KBM-7 (cell line): Measurements from ENCODE around the gene HAO2.
"Not testable (repeated sequence)": the region's sequence is repeated elsewhere in the genome, so short reads cannot be mapped to it uniquely, and the experiment has no call there.

ENCODE experiments used
- DNase-seq: peaks from one replicate; pipeline ENCODE4 v3.0.0-alpha.2; 2015
- in situ Hi-C: fragments of 300-500 bp; cut with MboI; formaldehyde crosslinking; loops from 2 replicates; pipeline ENCODE4 v1.14.3; 2020; ENCODE audit warnings: low sequenced_read_pairs, low pct_unique_long_range_greater_than_20kb, mixed read lengths

HAO2 gene

GRCh38 chr1:119368554-119368953, at the start of gene HAO2:
HAO2 (plus strand) TSS chr1:119368785; CDS start chr1:119381086, 12,301 bp downstream.
- DNase-seq, result no peak
- in situ Hi-C loops, result no loop called here

DNA sequence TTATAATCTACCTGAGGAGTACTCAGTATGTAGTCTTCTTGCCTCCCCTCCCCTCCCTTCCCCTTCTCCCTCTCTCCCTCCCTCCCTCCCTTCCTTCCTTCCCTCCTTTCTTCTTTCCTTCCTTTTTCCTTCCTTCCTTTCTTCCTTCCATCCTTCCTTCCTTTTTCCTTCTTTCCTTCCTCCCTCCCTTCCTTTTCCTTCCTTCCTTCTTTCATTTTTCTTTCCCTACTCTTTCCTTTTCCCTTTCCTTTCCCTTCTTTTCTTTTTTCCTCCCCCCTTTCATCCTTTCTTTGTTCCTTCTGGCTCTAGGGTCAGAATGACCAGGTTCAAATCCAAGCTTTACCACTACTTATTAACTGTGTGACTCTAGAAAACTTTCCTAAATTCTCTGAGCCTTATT, 48.5 kb upstream of the HAO2 start:
- DNase-seq, result no peak
- in situ Hi-C loops, result no loop called here

DNA sequence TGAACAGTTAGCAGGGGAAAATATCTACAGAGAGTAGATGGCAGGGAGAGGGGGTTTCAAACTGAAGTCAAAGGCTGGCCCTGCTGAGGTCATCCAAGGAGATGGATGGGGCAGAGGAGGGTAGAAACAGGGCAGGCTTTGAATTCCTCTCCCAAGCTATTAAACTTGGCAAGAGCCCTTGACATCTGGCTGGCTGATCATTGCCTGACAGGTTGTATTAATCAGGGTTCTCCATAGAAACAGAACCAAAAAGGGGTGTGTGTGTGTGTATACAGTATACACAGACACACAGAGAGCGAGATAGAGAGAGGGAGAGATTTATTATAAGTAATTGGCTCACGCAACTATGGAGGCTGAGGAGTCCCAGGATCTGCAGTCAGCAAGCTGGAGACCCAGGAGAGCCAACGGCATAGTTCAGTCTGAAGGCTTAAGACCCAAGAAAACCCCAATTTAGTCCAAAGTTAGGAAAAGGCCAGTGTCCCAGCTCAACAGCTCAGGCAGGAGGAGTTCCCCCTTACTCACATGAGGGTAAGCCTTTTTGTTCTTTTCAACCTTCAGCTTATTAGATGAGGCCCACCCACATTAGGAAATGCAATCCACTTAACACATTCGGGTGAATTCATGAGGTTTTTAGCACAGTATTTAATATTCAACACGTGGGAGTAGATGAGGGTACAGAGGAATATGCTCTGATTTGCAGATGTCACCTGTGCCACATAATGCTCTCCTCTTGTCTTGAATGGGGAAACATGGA, 46.7 kb upstream of the HAO2 start:
- DNase-seq, result no peak

DNA sequence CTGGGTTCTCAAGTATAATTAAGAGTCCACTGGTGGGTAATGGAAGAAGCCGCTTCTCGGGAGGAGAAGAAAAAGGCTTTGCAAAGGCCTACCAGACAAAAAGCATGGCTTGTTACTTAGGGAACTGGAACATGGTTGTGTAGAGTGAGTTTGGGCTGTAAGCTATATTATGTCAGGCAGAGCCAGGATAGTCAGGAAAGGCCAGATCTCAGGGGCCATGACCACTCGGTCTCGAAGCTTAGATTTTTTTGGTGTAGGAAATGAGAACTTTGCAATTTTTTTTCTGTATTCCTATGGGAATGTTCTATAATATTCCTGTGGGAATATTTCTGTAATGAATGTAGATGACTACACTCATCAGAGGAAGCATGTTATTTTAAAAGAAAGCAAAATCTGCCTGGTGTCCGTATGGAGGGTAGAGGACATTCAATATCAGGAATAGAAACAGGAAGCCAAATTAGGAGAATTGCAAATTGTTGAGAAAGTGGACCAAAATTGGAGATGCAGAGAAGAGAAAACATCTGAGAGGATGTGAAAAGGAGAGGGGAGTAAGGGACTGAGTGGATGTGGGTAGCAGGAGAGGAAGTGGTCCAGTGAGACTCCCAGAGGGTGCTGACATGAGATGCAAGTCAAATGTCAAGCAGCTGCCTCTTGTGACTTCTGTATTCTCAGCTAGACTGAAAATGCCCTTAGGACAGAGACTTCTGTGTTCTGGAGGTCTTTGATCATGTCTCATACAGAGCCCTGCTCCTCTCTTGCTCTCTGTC, 45.2 kb upstream of the HAO2 start:
- DNase-seq, result no peak
- in situ Hi-C loops, result no loop called here

More for the DNA sequence above, 46.7 kb upstream of the HAO2 start:
- in situ Hi-C loops, result no loop called here

DNA sequence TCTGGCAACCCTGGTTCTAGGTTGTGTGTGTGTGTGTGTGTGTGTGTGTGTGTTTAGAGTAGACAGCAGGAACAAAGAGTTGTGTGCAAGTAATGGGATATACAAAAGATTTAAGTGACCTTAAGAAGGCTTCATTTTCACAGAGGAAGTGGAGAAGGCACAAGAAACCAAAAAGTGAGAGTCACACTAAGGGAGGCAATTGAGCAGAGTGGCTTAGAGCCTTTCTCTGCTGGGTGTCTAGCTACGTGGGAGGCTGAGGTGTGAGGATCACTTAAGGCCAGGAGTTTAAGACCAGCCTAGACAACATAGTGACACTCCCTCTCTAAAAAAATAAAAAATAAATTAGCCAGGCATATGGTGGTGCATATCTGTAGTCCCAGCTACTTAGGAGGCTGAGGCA, 44.4 kb upstream of the HAO2 start:
- DNase-seq, result no peak
- in situ Hi-C loops, result no loop called here

- no peak for DNase-seq
- in situ Hi-C loops, result loop anchor here (25.0 kb wide), 1 partner anchor 89 kb away; no protein-coding TSS in a partner anchor
Observed at GRCh38 chr1:119326251-119326650, 42.3 kb upstream of the HAO2 start.

GRCh38 chr1:119327094-119327449, 41.5 kb upstream of the HAO2 start:
- DNase-seq, result no peak
- in situ Hi-C loops, result loop anchor here (25.0 kb wide), 1 partner anchor 90 kb away; no protein-coding TSS in a partner anchor

GRCh38 chr1:119327450-119328155, 41.0 kb upstream of the HAO2 start:
- in situ Hi-C loops, result loop anchor here (25.0 kb wide), 1 partner anchor 90 kb away; no protein-coding TSS in a partner anchor
- no peak for DNase-seq

DNA sequence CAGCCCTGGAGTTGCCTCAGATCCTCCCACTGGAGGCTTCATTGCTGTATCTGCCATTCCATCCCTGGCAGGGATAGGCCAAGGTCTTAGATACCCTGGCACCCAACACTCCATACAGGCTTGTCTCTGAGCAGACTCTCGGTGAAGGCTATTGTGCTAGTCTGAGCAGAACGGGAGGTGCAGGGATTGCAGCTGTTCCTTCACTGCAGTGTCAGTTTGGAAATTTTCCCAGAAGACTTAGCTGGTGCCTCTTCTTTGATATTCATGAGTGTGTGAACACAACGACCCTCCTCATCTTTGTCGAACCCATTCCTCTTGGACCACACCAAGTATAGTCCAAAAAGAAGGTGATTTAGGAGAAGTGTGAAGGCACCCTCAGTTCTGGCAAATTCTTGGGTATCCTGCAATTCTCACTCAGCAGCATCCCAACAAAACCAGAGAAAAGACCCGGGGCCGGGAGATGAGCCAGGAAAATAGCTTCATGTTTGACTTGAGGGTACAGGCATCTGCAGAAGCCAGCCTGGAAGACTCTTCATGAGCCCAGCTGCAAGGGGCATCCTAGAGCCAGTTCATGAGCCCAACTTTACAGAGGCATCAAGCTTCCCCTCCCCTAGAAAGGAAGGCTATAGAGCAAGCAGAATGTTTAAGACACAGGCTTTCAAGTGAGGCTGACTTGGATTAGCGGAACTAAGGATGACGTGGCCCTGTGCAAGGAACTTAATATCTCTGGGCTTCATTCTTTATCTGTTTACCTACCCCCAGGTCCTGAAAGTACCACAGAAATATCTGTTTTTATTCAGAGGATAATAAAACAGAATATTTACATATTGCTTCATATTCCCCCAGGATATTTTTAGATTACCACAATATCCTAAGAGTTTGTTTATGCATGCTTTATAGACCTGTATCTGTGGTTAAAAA, 38.8 kb upstream of the HAO2 start:
- in situ Hi-C loops, result loop anchor here (25.0 kb wide), 1 partner anchor 92 kb away; no protein-coding TSS in a partner anchor

DNA sequence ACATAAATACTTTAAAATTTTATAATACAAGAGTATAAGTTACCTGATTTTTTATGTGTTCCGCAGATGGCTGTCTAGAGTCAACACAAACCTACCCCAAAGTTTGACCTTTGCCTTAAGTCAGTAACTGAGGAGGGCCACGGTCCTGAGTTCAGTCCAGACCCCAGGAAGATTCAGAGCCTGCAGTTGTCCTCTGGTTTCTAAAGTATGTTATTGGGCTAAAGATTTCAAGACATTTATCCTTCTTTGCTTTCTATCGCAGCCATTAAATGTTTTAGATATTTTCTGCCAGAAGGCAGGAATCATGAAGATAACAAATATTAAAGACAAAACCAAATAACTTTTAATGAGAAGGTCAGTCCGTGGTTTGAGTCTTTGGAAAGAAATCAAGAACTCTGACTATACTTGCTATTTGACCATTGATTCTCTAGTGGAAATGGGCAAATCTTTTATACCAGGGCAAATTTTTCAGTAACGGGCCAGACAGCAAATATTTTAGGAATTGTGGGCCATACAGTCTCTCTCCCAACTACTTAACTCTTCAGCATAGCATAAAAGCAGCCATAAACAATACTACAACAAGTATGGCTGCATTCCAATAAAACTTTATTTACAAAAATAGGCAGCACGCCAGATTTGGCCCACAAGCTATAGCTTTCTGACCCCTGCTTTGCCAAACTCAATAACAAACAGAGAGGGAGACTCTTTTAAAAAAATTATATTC, 38.0 kb upstream of the HAO2 start:
- in situ Hi-C loops, result loop anchor here (25.0 kb wide), 1 partner anchor 93 kb away; no protein-coding TSS in a partner anchor
- no peak for DNase-seq

More for the DNA sequence above, 38.8 kb upstream of the HAO2 start:
- no peak for DNase-seq

DNA sequence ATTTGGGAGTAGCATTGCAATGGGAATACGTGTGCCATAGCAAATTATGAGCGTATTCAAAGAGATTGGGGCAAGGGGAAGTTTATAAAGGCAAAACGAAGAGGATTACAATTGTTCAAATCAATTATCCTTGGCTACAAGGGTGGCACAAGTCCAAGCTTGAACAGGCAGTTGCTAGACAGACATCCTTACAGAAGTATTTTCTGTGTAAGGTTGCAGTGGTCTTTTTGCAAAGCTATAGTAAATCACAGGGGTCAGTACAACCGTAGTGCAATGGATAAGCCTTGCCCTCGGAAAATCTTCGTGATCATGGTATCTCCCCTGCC, 37.4 kb upstream of the HAO2 start:
- in situ Hi-C loops, result loop anchor here (25.0 kb wide), 1 partner anchor 94 kb away; no protein-coding TSS in a partner anchor
- no peak for DNase-seq

DNA sequence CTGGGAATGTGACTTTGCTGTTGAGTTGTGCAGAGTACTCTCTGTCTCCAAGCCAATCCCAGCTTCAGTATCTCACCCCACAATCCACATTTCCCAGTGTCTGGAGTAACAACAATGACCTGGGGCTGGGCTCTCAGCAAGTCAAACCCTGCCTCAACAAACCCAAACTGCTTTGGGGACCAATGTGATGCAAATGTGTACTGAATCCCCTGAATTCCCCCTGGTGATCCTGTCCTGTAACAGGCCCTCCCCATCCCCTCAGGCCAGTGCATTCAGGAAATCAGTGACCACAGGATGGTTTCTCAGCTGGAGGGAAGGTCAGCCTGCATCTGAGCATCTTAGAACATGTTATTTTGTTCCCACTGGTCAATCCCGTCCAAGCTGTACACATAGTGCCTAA, 36.7 kb upstream of the HAO2 start:
- DNase-seq, result no peak
- in situ Hi-C loops, result loop anchor here (25.0 kb wide), 1 partner anchor 95 kb away; no protein-coding TSS in a partner anchor

- DNase-seq, result no peak
- in situ Hi-C loops, result loop anchor here (25.0 kb wide), 1 partner anchor 95 kb away; no protein-coding TSS in a partner anchor
Observed at GRCh38 chr1:119332622-119333021, 36.0 kb upstream of the HAO2 start.

DNA sequence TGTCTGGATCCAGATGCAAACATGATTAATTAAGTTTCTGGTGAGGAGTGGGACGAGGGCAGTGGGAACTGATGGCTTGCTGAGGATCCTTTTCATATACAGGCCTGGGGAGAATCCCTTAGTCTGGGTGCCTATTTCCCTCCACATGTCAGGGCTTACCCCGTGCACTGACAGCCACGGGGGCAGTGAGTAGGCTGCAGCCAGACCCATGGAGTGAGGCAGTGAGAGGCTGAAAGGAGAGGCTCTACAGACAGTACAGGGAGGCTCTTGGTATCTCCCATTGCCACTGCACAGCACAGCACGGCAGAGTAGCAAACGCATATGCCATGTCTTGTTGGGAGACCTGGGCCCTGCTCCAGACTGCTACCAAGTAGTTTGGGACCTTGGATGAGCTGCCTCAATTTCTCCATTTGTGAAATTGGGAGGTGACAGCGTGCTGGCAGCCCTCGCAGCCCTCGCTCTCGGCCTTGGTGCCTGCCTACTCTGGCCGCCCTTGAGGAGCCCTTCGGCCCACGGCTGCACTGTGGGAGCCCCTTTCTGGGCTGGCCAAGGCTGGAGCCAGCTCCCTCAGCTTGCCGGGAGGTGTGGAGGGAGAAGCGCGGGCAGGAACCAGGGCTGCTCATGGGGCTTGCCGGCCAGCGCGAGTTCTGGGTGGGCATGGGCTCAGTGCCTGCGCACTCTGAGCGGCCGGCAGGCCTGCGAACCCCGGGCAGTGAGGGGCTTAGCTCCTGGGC, 35.3 kb upstream of the HAO2 start:
- in situ Hi-C loops, result loop anchor here (25.0 kb wide), 1 partner anchor 96 kb away; no protein-coding TSS in a partner anchor
- no peak for DNase-seq

- not testable (repeated sequence) for DNase-seq
- in situ Hi-C loops, result loop anchor here (25.0 kb wide), 1 partner anchor 97 kb away; no protein-coding TSS in a partner anchor
Observed at GRCh38 chr1:119333897-119334250, 34.7 kb upstream of the HAO2 start.

DNA sequence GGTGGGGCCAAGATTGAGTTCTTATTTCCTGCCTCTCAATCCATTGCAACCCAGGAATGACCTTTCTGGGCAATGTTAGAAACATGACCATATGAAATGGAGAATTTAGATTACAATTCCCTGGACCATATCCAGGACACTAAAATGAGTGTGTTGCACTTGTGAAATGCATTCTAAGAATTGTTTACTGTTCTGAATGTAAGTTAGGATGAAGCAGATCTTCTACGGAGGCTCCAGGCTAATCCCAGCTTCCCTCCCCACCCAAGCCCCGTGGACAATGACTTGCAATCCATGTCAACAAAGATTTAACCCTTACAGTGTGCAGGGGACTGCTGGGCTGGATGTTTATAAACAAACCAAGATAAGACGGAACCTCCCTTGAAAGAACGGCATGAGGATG, 31.7 kb upstream of the HAO2 start:
- in situ Hi-C loops, result loop anchor here (25.0 kb wide), 1 partner anchor 100 kb away; no protein-coding TSS in a partner anchor

GRCh38 chr1:119338004-119338403, 30.6 kb upstream of the HAO2 start:
- in situ Hi-C loops, result loop anchor here (25.0 kb wide), 1 partner anchor 101 kb away; no protein-coding TSS in a partner anchor
- no peak for DNase-seq

More for the DNA sequence above, 31.7 kb upstream of the HAO2 start:
- no peak for DNase-seq
